ENCODE measurements around the gene TNFRSF18.

Gene TNFRSF18

DNA sequence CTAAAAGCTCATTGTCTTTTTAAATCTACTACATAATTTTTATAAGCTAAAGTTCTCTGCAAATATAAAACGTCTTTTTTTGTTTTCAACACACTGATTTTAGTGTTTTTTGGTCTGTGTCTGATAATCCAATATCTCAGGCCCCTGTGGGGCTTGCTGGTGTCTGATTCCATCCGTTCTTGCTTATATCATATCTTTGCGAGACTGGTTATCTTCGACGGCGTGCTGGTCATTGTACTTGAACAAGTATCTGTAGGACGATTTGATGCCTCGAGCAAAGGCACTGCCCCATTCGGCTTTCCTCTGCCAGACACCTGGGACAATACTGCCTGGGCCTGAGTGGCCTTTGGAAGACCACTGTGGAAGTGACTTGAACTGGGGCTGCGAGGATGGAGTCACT is 51.1 kb downstream of the TNFRSF18 start:
- Histone ChIP-seq H3K4me1 (ENCODE audit: control insufficient read depth, low read length) (peaks cover 14% of the 10 kb centered on the region), H3F3A (ENCODE audit: control insufficient read depth, insufficient read depth) (peaks cover 22% of the 10 kb centered on the region), H3K27ac (ENCODE audit: low read depth, low read length) (no peak overlapping the region), H3K9me3 (ENCODE audit: control insufficient read depth, insufficient read depth, low read length) (peaks cover 22% of the 10 kb centered on the region), H3K4me3 (ENCODE audit: low read length) (no peak overlapping the region), H3K4me2 (ENCODE audit: low read length) (no peak overlapping the region), H4K20me1 (ENCODE audit: control insufficient read depth, insufficient read depth, low read depth, low read length) (no peaks in the 10 kb centered on the region), H3K9me2 (replicated peaks; ENCODE audit: control insufficient read depth, low read length) (no peaks in the 10 kb centered on the region), H3K79me2 (ENCODE audit: control insufficient read depth, low read length) (no peaks in the 10 kb centered on the region), H3K27me3 (ENCODE audit: control insufficient read depth, low read length) (no peaks in the 10 kb centered on the region), H3K36me3 (ENCODE audit: control insufficient read depth, low read length) (no peaks in the 10 kb centered on the region)
- TF ChIP-seq CTCF (IDR thresholded peaks at IDR 0.05; ENCODE audit: low read depth, low read length, poor library complexity, severe bottlenecking), result no peak
- TF ChIP-seq EZH2phosphoT487 (IDR thresholded peaks at IDR 0.05; ENCODE audit: borderline replicate concordance, low read length), result no peak

- peaks cover 22% of the 10 kb centered on the region for H3K9me3 ChIP-seq (ENCODE audit: control insufficient read depth, insufficient read depth, low read length)
- peaks cover 20% of the 10 kb centered on the region for H3F3A ChIP-seq (ENCODE audit: control insufficient read depth, insufficient read depth)
- H3K36me3 ChIP-seq (ENCODE audit: control insufficient read depth, low read length), result no peaks in the 10 kb centered on the region
- H4K20me1 ChIP-seq (ENCODE audit: control insufficient read depth, insufficient read depth, low read depth, low read length), result no peaks in the 10 kb centered on the region
- H3K79me2 ChIP-seq (ENCODE audit: control insufficient read depth, low read length), result no peaks in the 10 kb centered on the region
- H3K4me3 ChIP-seq (ENCODE audit: low read length), result no peak overlapping the region
- TF ChIP-seq CTCF (IDR thresholded peaks at IDR 0.05; ENCODE audit: low read depth, low read length, poor library complexity, severe bottlenecking) (no peak), EZH2phosphoT487 (IDR thresholded peaks at IDR 0.05; ENCODE audit: borderline replicate concordance, low read length) (no peak)
- no peaks in the 10 kb centered on the region for H3K9me2 ChIP-seq (replicated peaks; ENCODE audit: control insufficient read depth, low read length)
- peaks cover 14% of the 10 kb centered on the region for H3K4me1 ChIP-seq (ENCODE audit: control insufficient read depth, low read length)
- H3K4me2 ChIP-seq (ENCODE audit: low read length), result no peak overlapping the region
- no peaks in the 10 kb centered on the region for H3K27me3 ChIP-seq (ENCODE audit: control insufficient read depth, low read length)
- no peak overlapping the region for H3K27ac ChIP-seq (ENCODE audit: low read depth, low read length)
Measured at GRCh38 chr1:1153874-1154273, 52.5 kb downstream of the TNFRSF18 start.

Data from DOHH2 (cell line).